BJ (cell line): ENCODE data around the gene IFT57. TPM values are rescaled to one million over a fixed set of nuclear protein-coding genes. Genes with fewer than 3 reads are reported as not detected.

Experiments
- CTCF ChIA-PET: fragments of 350-600 bp; formaldehyde crosslinking; extraction: SDS; loops from one replicate; lab custom pipeline; 2021; ENCODE audit warnings: antibody characterized with exemption, inconsistent platforms; lab: Yijun Ruan, JAX
- POLR2A ChIA-PET: fragments of 300-600 bp; sonication (Branson Sonifier 250); formaldehyde crosslinking; extraction: SDS; loops from one replicate; lab custom pipeline; 2021; ENCODE audit warnings: antibody characterized with exemption; lab: Charles Lee
- DNase-seq: peaks from one replicate; pipeline ENCODE4 v3.0.0-alpha.2; 2011; ENCODE audit warnings: low read depth
- H3K27me3 ChIP-seq: 2 replicates; pipeline ENCODE4 v1.6.0; 2011; ENCODE audit warnings: low read length; ENCODE audit not compliant: control insufficient read depth, insufficient read depth
- H3K36me3 ChIP-seq: 2 replicates; pipeline ENCODE4 v1.5.1; 2011; ENCODE audit warnings: low read length; ENCODE audit not compliant: control insufficient read depth, insufficient read depth
- H3K4me3 ChIP-seq: 2 replicates; pipeline ENCODE4 v1.5.1; 2011; ENCODE audit warnings: low read depth, mild to moderate bottlenecking, control low read depth, low read length
- polyA plus RNA-seq: library from polyadenylated mRNA; depleted of rRNA; stranded (reverse); fragments of >200 nt; gene quantifications from 2 replicates; pipeline ENCODE4 v1.2.3, GENCODE V29; 2011
- TF ChIP-seq, protein P1 (sequence below): IDR thresholded peaks from 2 replicates; pipeline ENCODE4 v1.5.1; 2011; ENCODE audit warnings: low read depth, mild to moderate bottlenecking, control low read depth, inconsistent platforms, low read length, moderate library complexity; ENCODE audit not compliant: insufficient read depth

Gene IFT57
- polyA plus RNA-seq, 1 experiment: 32.1 TPM

DNA sequence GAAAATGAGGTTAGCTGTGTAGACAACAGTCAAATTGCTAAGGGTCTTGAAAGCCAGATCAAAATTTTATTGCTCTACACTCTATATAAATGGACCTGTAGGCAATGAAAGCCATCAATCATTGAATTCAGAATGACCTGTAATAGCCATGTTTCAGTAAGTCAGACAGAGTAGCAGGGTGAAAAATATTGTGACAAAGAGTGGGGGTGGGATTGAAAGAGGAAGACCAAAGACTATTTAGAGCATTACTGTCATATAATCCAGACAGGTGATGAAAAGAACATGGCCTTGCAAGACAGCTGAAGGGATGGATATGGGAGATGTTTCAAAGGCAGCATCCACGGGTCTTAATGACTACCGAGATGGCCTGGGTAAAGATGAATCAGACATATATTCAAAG is 22.2 kb downstream of the IFT57 start:
- ChIA-PET CTCF (interaction anchor here (0.8 kb wide), 1 partner anchor 13 kb away, joined by 3 read pairs; no protein-coding TSS in a partner anchor), POLR2A (no interaction called here)
- H3K36me3 ChIP-seq: no peaks in the 10 kb centered on the region
- DNase-seq: no peak
- TF ChIP-seq, protein P1, sequence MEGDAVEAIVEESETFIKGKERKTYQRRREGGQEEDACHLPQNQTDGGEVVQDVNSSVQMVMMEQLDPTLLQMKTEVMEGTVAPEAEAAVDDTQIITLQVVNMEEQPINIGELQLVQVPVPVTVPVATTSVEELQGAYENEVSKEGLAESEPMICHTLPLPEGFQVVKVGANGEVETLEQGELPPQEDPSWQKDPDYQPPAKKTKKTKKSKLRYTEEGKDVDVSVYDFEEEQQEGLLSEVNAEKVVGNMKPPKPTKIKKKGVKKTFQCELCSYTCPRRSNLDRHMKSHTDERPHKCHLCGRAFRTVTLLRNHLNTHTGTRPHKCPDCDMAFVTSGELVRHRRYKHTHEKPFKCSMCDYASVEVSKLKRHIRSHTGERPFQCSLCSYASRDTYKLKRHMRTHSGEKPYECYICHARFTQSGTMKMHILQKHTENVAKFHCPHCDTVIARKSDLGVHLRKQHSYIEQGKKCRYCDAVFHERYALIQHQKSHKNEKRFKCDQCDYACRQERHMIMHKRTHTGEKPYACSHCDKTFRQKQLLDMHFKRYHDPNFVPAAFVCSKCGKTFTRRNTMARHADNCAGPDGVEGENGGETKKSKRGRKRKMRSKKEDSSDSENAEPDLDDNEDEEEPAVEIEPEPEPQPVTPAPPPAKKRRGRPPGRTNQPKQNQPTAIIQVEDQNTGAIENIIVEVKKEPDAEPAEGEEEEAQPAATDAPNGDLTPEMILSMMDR: no peak
- no peak overlapping the region for H3K4me3 ChIP-seq
- no peaks in the 10 kb centered on the region for H3K27me3 ChIP-seq

DNA sequence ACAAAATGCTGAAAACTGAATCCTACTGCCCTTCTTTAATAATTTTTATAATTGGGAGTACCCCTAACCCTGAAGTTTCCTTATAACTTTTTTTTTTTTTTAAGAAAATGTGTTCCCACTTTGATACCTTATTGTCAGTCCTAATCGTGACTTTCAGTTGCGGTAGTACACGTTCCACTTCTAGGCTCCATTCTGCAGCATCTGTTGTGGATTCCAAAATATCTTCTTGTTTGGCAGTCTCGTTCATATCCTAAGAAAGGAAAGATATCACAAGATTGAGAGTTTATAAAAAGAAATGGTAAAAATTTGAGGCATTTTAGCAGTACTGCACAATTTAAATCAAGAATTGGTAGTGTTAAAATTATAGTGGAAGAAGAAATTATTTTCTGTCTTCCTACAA is 30.8 kb downstream of the IFT57 start:
- TF ChIP-seq, protein P1: no peak
- POLR2A ChIA-PET: no interaction called here

DNA sequence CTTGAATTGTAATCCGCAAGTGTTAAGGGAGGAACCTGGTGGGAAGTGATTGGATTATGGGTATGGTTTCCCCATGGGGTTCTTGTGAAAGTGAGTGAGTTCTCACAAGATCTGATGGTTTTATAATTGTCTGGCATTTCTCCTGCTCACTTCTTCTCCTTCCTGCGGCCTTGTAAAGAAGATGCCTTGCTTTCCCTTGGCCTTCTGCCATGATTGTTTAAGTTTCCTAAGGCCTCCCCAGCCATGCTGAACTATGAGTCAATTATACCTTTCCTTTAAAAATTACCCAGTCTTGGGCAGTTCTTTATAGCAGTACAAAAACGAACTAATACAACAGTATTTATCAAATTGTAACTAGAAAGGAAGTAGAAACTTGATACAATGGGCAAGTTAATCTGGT is 31.9 kb downstream of the IFT57 start:
- DNase-seq: no peak
- ChIA-PET CTCF (no interaction called here), POLR2A (no interaction called here)
- TF ChIP-seq, protein P1: no peak
- Histone ChIP-seq H3K27me3 (no peaks in the 10 kb centered on the region), H3K36me3 (0 out of 2 replicates have a peak, but pooled peaks cover 1% of the 10 kb centered on the region), H3K4me3 (no peak overlapping the region)

More for the DNA sequence above, 30.8 kb downstream of the IFT57 start:
- no peak overlapping the region for H3K4me3 ChIP-seq
- CTCF ChIA-PET: no interaction called here
- DNase-seq: no peak
- 0 out of 2 replicates have a peak, but pooled peaks cover 1% of the 10 kb centered on the region for H3K36me3 ChIP-seq
- no peaks in the 10 kb centered on the region for H3K27me3 ChIP-seq

DNA sequence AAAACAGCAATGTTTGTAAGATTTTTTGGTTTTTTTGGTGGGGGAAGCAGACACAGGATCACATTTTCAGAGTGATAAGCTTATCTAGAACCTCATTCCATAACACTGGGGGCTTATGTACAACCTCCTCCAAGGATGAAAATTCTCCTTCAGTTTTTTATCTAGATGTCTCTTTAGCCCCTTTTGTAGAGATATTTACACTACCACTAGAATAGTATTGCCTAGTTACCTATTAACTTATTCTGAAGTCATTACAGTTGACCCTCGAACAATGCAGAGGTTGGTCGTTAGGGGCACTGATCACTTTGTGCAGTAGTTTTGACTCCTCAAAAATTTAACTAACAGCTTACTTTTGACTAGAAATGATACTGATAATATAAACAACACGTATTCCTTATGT is 32.8 kb downstream of the IFT57 start:
- TF ChIP-seq, protein P1: no peak
- Histone ChIP-seq H3K4me3 (no peak overlapping the region), H3K27me3 (no peaks in the 10 kb centered on the region), H3K36me3 (0 out of 2 replicates have a peak, but pooled peaks cover 1% of the 10 kb centered on the region)
- POLR2A ChIA-PET: no interaction called here
- no peak for DNase-seq
- CTCF ChIA-PET: no interaction called here

DNA sequence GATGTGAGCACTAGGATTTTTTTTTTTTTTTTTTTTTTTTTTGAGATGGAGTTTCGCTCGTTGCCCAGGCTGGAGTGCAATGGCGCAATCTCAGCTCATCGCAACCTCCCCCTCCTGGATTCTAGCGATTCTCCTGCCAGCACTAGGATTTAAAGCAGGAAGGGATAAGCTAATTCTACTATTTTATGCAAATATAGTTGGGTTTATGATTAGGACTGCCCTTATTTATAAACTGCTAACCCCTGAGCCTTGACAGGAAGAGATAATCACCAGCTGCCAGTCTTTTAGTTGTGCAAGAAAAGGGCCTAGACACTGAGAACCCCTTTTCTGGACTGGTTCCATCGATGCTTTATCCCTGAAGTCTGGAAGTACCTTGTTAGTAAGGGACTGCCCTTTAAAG is 36.7 kb downstream of the IFT57 start:
- no peak for DNase-seq
- TF ChIP-seq, protein P1: no peak
- ChIA-PET POLR2A (no interaction called here), CTCF (no interaction called here)
- Histone ChIP-seq H3K36me3 (no peaks in the 10 kb centered on the region), H3K4me3 (no peak overlapping the region), H3K27me3 (no peaks in the 10 kb centered on the region)
